GM12891 (cell line): ENCODE data around the gene PCIF1.

Source experiments
- POLR2A ChIP-seq: IDR thresholded peaks from 2 replicates; pipeline ENCODE4 v1.6.1; 2011; ENCODE audit warnings: low read depth, low read length, control low read depth
- SPI1 ChIP-seq: IDR thresholded peaks from 2 replicates; pipeline ENCODE4 v1.6.1; 2011; ENCODE audit warnings: low read depth, low read length, control low read depth

- TF ChIP-seq POLR2A = no peak; the same call in 1 of the 2 replicates
- no peak for TF ChIP-seq SPI1
Measured at GRCh38 chr20:45972500-45973183, 38.2 kb downstream of the PCIF1 start.
